Retinal pigment epithelial cell (primary cell): Measurements from ENCODE around the gene CMTM8.

Experiments
- DNase-seq: peaks from one replicate; pipeline ENCODE4 v3.0.0-alpha.2; 2010; ENCODE audit warnings: low read depth
- H3K4me3 ChIP-seq: 2 replicates; pipeline ENCODE4 v1.5.1; 2011; ENCODE audit warnings: mild to moderate bottlenecking, low read length, control low read depth, moderate library complexity
- TF ChIP-seq, protein P1 (sequence below): conservative IDR thresholded peaks from 2 replicates; pipeline ENCODE4 v1.5.1; 2011; ENCODE audit warnings: low read depth, low read length, control low read depth, inconsistent platforms

CMTM8 gene

DNA sequence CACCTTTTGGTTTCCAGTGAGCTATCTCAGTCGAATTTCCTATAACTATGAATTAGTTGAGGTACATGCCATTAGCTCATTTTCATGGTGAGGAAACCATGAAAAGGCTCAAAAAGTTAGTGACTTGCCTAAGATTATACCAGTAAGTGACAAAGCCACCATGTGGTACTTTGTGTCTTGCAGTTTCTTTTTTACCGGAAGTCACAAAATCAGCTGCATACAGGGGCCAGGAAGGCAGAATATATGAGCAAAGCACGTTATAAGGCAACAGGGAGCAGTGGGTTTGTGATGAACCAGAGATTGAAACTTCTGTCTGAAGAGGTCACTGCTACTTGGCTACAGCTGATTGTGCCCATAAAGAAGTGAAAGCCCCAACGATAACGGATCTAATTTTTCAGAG lies 50.3 kb downstream of the CMTM8 start:
- DNase-seq, result no peak
- TF ChIP-seq, protein P1, sequence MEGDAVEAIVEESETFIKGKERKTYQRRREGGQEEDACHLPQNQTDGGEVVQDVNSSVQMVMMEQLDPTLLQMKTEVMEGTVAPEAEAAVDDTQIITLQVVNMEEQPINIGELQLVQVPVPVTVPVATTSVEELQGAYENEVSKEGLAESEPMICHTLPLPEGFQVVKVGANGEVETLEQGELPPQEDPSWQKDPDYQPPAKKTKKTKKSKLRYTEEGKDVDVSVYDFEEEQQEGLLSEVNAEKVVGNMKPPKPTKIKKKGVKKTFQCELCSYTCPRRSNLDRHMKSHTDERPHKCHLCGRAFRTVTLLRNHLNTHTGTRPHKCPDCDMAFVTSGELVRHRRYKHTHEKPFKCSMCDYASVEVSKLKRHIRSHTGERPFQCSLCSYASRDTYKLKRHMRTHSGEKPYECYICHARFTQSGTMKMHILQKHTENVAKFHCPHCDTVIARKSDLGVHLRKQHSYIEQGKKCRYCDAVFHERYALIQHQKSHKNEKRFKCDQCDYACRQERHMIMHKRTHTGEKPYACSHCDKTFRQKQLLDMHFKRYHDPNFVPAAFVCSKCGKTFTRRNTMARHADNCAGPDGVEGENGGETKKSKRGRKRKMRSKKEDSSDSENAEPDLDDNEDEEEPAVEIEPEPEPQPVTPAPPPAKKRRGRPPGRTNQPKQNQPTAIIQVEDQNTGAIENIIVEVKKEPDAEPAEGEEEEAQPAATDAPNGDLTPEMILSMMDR, result no peak
- no peak overlapping the region for H3K4me3 ChIP-seq

DNA sequence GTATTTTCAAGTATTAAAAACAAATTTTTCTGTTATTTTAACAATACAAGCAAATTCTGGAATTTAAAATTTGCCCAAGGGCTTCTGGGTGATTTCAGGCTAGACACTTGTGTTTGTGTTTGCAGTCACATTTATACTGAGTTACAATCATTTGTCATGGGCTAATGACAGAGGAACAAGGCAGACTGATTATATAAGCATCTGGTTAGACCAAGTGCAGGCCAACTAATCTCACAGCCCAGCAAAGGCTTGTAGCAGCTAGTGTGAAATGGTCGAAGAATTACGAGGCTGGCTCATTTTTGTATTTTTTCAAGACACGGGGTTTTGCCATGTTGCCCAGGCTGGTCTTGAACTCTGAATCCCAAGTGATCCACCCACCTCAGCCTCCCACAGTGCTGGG lies 52.1 kb downstream of the CMTM8 start:
- no peak for DNase-seq
- H3K4me3 ChIP-seq, result no peak overlapping the region
- TF ChIP-seq, protein P1, result no peak

DNA sequence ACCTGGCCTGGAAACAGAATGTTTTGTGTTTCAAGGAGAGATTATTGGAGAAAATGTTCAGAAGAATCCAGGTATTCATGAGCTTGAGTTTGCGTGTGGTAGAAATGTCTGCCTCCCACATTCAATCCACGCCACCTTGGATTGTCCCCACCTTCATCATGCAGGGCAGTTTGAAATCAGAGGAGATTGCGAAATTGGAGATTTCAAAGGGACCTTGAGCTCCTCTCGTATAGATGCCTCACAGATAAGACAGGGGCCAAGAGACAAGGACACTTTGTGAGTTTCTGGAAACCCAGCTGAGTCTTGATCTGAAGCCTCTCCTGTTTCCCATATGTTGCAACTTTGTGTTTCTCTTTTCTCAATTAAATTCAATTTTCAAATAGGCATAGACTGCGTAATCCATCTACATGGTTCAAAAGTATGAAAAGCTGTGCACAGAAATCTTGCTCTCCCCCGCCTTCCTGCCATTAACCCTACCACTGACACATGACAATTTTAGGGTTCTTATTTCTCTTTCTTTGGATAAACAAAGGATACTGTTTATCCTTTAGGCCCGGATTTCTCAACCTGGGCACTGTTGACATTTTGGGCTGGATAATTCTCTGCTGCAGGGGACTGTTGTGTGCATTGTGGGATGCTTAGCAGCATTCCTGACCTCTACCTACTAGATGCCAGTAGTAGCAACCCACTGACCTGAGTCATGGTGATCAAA lies 53.8 kb downstream of the CMTM8 start:
- no peak overlapping the region for H3K4me3 ChIP-seq
- DNase-seq, result no peak
- TF ChIP-seq, protein P1, result no peak

- TF ChIP-seq, protein P1, result no peak
- H3K4me3 ChIP-seq, result no peak overlapping the region
- no peak for DNase-seq
Measured at GRCh38 chr3:32293903-32294302, 55.4 kb downstream of the CMTM8 start.

- no peak for DNase-seq
- TF ChIP-seq, protein P1, result peak; percentile 82
- no peak overlapping the region for H3K4me3 ChIP-seq
Measured at GRCh38 chr3:32296251-32297204, 58.0 kb downstream of the CMTM8 start.

DNA sequence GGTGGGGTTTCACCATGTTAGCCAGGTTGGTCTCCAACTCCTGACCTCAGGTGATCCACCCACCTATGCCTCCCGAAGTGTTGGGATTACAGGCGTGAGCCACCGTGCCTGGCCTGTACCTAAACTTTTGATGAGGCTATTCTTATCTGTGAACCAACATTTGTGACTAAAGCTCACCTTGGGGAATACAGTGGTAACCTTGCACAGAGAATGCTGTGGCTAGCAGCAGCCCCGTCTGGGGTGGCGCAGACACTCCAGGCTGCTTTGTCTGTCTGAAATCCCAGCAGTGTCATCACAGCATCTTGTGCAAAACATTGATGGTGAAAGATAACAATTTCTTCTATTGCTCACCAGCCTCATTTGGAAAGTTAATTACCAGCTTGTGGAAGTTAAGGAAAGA lies 58.9 kb downstream of the CMTM8 start:
- DNase-seq, result no peak
- TF ChIP-seq, protein P1, result no peak
- H3K4me3 ChIP-seq, result no peak overlapping the region
